DOHH2 (cell line): ENCODE results near the gene HES6.
A peak's percentile ranks its signal among the peaks of the same experiment; 100 is the strongest.

Source experiments
- H3F3A ChIP-seq: fragments of 200-600 bp; sonication (generic), shearing (Covaris generic); 2 replicates; pipeline ENCODE4 v1.6.0; 2016; ENCODE audit warnings: antibody characterized with exemption, mild to moderate bottlenecking; ENCODE audit not compliant: control insufficient read depth, insufficient read depth
- H3K27ac ChIP-seq: fragments of 200-600 bp; sonication (generic); 2 replicates; pipeline ENCODE4 v1.5.1; 2014; ENCODE audit warnings: low read depth, mild to moderate bottlenecking, low read length, moderate library complexity
- H3K27me3 ChIP-seq: fragments of 200-600 bp; sonication (generic); 2 replicates; pipeline ENCODE4 v1.6.1; 2014; ENCODE audit warnings: mild to moderate bottlenecking, low read length, mixed read lengths; ENCODE audit not compliant: control insufficient read depth
- H3K36me3 ChIP-seq: fragments of 200-600 bp; sonication (generic); 2 replicates; pipeline ENCODE4 v1.6.1; 2014; ENCODE audit warnings: mild to moderate bottlenecking, low read length, moderate library complexity, mixed read lengths; ENCODE audit not compliant: control insufficient read depth
- H3K4me1 ChIP-seq: fragments of 200-600 bp; sonication (generic); 2 replicates; pipeline ENCODE4 v1.6.1; 2014; ENCODE audit warnings: mild to moderate bottlenecking, low read length, mixed read lengths; ENCODE audit not compliant: control insufficient read depth
- H3K4me2 ChIP-seq: fragments of 200-600 bp; sonication (generic); 2 replicates; pipeline ENCODE4 v1.6.0; 2014; ENCODE audit warnings: mild to moderate bottlenecking, low read length, moderate library complexity
- H3K4me3 ChIP-seq: fragments of 200-600 bp; sonication (generic); 2 replicates; pipeline ENCODE4 v1.5.1; 2014; ENCODE audit warnings: mild to moderate bottlenecking, low read length, mixed read lengths
- H3K79me2 ChIP-seq: fragments of 200-600 bp; sonication (generic); 2 replicates; pipeline ENCODE4 v1.6.1; 2014; ENCODE audit warnings: mild to moderate bottlenecking, low read length, mixed read lengths; ENCODE audit not compliant: control insufficient read depth
- H3K9me2 ChIP-seq: fragments of 200-600 bp; sonication (generic); replicated peaks from 2 replicates; pipeline ENCODE4 v1.6.1; 2014; ENCODE audit warnings: mild to moderate bottlenecking, low read length, mixed read lengths; ENCODE audit not compliant: control insufficient read depth
- H3K9me3 ChIP-seq: fragments of 200-600 bp; sonication (generic); 2 replicates; pipeline ENCODE4 v1.6.1; 2014; ENCODE audit warnings: antibody characterized with exemption, low read length, mixed read lengths; ENCODE audit not compliant: control insufficient read depth, insufficient read depth
- H4K20me1 ChIP-seq: fragments of 200-600 bp; sonication (generic); 2 replicates; pipeline ENCODE4 v1.6.0; 2014; ENCODE audit warnings: low read depth, mild to moderate bottlenecking, antibody characterized with exemption, low read length, moderate library complexity; ENCODE audit not compliant: control insufficient read depth, insufficient read depth
- EZH2phosphoT487 ChIP-seq: fragments of 200-600 bp; sonication (generic); IDR thresholded peaks from 2 replicates; pipeline ENCODE4 v1.6.1; 2017; ENCODE audit warnings: borderline replicate concordance, mild to moderate bottlenecking, antibody characterized with exemption, low read length, moderate library complexity, mixed read lengths
- TF ChIP-seq, protein P1 (sequence below): fragments of 200-600 bp; sonication (generic); IDR thresholded peaks from one replicate; pipeline ENCODE4 v1.5.1; 2014; ENCODE audit warnings: antibody characterized with exemption, mild to moderate bottlenecking, low read depth, low read length; ENCODE audit not compliant: poor library complexity, severe bottlenecking

Gene HES6

GRCh38 chr2:238241970-238242369 is 2.1 kb upstream of the HES6 start:
- Histone ChIP-seq H3K4me1 (peaks cover 12% of the 10 kb centered on the region), H3K4me3 (no peak overlapping the region), H3F3A (peaks cover 18% of the 10 kb centered on the region), H3K9me2 (no peaks in the 10 kb centered on the region), H3K27me3 (peaks cover 23% of the 10 kb centered on the region), H3K9me3 (no peaks in the 10 kb centered on the region; the same call in 1 of the 2 replicates), H3K79me2 (no peaks in the 10 kb centered on the region), H3K4me2 (no peak overlapping the region), H3K36me3 (peaks cover 6% of the 10 kb centered on the region), H3K27ac (no peak overlapping the region), H4K20me1 (0 out of 2 replicates have a peak, but pooled peaks cover 3% of the 10 kb centered on the region)
- TF ChIP-seq, protein P1, sequence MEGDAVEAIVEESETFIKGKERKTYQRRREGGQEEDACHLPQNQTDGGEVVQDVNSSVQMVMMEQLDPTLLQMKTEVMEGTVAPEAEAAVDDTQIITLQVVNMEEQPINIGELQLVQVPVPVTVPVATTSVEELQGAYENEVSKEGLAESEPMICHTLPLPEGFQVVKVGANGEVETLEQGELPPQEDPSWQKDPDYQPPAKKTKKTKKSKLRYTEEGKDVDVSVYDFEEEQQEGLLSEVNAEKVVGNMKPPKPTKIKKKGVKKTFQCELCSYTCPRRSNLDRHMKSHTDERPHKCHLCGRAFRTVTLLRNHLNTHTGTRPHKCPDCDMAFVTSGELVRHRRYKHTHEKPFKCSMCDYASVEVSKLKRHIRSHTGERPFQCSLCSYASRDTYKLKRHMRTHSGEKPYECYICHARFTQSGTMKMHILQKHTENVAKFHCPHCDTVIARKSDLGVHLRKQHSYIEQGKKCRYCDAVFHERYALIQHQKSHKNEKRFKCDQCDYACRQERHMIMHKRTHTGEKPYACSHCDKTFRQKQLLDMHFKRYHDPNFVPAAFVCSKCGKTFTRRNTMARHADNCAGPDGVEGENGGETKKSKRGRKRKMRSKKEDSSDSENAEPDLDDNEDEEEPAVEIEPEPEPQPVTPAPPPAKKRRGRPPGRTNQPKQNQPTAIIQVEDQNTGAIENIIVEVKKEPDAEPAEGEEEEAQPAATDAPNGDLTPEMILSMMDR, result no peak
- TF ChIP-seq EZH2phosphoT487, result no peak

- peaks cover 6% of the 10 kb centered on the region for H3K36me3 ChIP-seq
- no peak overlapping the region for H3K4me2 ChIP-seq
- no peaks in the 10 kb centered on the region; the same call in 1 of the 2 replicates for H3K9me3 ChIP-seq
- H3K27me3 ChIP-seq, result peaks cover 32% of the 10 kb centered on the region
- no peak overlapping the region for H3K27ac ChIP-seq
- H3K4me1 ChIP-seq, result peaks cover 12% of the 10 kb centered on the region
- TF ChIP-seq, protein P1, result no peak
- TF ChIP-seq EZH2phosphoT487, result no peak
- H3F3A ChIP-seq, result peaks cover 18% of the 10 kb centered on the region
- no peaks in the 10 kb centered on the region for H3K9me2 ChIP-seq
- H3K79me2 ChIP-seq, result no peaks in the 10 kb centered on the region
- H3K4me3 ChIP-seq, result no peak overlapping the region
- 0 out of 2 replicates have a peak, but pooled peaks cover 3% of the 10 kb centered on the region for H4K20me1 ChIP-seq
Measured at GRCh38 chr2:238240757-238241711, 1.2 kb upstream of the HES6 start.

DNA sequence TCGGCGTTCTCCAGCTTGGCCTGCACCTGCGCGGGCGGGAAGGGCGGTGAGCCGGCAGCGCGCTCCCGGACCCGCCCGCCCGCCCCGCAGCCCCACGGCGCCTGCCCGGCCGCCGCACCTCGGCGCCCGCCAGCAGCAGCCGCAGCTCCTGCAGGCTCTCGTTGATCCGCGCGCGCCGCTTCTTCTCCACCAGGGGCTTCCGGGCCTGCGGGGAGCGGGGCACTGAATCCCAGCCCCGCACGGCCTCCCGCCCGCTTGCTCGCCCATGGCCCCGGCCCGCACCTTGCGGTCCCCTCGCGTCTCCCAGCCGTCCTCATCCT is 335 bp downstream of the HES6 start:
- Histone ChIP-seq H3K9me3 (no peaks in the 10 kb centered on the region; the same call in 1 of the 2 replicates), H3K4me2 (peak overlapping the region; percentile 88), H3K79me2 (no peaks in the 10 kb centered on the region), H3F3A (peaks cover 18% of the 10 kb centered on the region), H3K36me3 (no peaks in the 10 kb centered on the region), H3K4me1 (peaks cover 13% of the 10 kb centered on the region), H3K27me3 (peaks cover 42% of the 10 kb centered on the region), H4K20me1 (0 out of 2 replicates have a peak, but pooled peaks cover 3% of the 10 kb centered on the region), H3K9me2 (no peaks in the 10 kb centered on the region), H3K4me3 (peak overlapping the region; percentile 83), H3K27ac (no peak overlapping the region)
- no peak for TF ChIP-seq EZH2phosphoT487
- TF ChIP-seq, protein P1, result no peak
